ENCODE results near the gene MEI1.
"Not testable (repeated sequence)": the region's sequence is repeated elsewhere in the genome, so short reads cannot be mapped to it uniquely, and the experiment has no call there.

DNA sequence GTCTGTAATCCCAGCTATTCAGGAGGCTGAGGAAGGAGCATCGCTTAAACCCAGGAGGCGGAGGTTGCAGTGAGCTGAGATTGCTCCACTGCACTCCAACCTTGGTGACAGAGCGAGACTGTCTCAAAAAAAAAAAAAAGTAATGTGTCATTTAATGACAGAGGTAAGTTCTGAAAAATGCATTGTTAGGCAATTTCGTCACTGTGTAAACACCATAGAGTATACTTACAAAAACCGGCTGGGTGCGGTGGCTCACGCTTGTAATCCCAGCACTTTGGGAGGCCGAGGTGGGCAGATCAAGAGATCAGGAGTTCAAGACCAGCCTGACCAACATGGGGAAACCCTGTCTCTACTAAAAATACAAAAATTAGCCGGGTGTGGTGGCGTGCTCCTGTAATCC lies 27.2 kb upstream of the MEI1 start:
- TF ChIP-seq CTCF, POLR2AphosphoS5, POLR2A (IDR thresholded peaks at IDR 0.05): not testable (repeated sequence)
